Left lung (tissue), 10 donors: ENCODE data around the gene CCDC85B. TPM values are rescaled to one million over a fixed set of nuclear protein-coding genes. Genes with fewer than 3 reads are reported as not detected.

Experiments
- ATAC-seq: fragments of 200-7000 bp; cut with Tn5 transposase; one replicate; pipeline ENCODE4 v1.9.1; 2020; ENCODE audit warnings: moderate library complexity
- DNase-seq, 4 donors: peaks; one replicate each; pipeline ENCODE4 v3.0.0-alpha.2; 2013 to 2020
- H3K27ac ChIP-seq, 2 donors: fragments of 200-600 bp; sonication (generic) in 1 of 2; one replicate each; pipeline versions ENCODE4 v1.5.0 to v1.8.0; 2020 to 2021
- H3K27me3 ChIP-seq, 2 donors: fragments of 200-600 bp; sonication (generic) in 1 of 2; one replicate each; pipeline versions ENCODE4 v1.5.0 to v1.8.0; 2020 to 2021
- H3K36me3 ChIP-seq, 2 donors: fragments of 200-600 bp; sonication (generic) in 1 of 2; one replicate each; pipeline versions ENCODE4 v1.5.0 to v1.8.0; 2020 to 2021
- H3K4me1 ChIP-seq, 2 donors: fragments of 200-600 bp; one replicate each; pipeline ENCODE4 v1.8.0; 2021
- H3K4me3 ChIP-seq, 2 donors: fragments of 200-600 bp; sonication (generic) in 1 of 2; one replicate each; pipeline versions ENCODE4 v1.5.0 to v1.8.0; 2020 to 2021; ENCODE audit warnings: mild to moderate bottlenecking in 1 of 2
- H3K9me3 ChIP-seq, 2 donors: fragments of 200-600 bp; sonication (generic) in 1 of 2; one replicate each; pipeline versions ENCODE4 v1.5.0 to v1.8.0; 2020 to 2021
- CTCF ChIP-seq, 2 donors: fragments of 200-600 bp; sonication (generic) in 1 of 2; IDR thresholded peaks; one replicate each; pipeline versions ENCODE4 v1.5.0 to v1.8.0; 2021; ENCODE audit warnings: antibody characterized with exemption in 2 of 2
- intact Hi-C, 2 donors: fragments of 100-400 bp; cut with DNase I; formaldehyde crosslinking; loops; one replicate each; pipeline versions ENCODE4 v1.11.2 to v1.14.2; 2022
- polyA plus RNA-seq, 6 donors: library from polyadenylated mRNA; unstranded; fragments of 120-200 nt; gene quantifications; one replicate each; pipeline ENCODE4 v1.2.1, GENCODE V29; 2013; ENCODE audit not compliant: insufficient read length in 6 of 6
- total RNA-seq, 2 donors: library from RNA; stranded (reverse); fragmentation: NEBNext Ultra II Directional; extraction: Animal tissue kit (Norgen Biotek cat#: 25700); gene quantifications; one replicate each; pipeline ENCODE4 v1.2.1, GENCODE V29; 2021
- donor health status: DM: no; HTN: yes; CAD: no.
- donor health status: DM: no; HTN: no; CAD: no.

CCDC85B gene
- total and polyA plus RNA-seq, 8 donors: 10.0 to 32.0 (median 19.0) TPM

- Histone ChIP-seq H3K4me1 (peaks cover 0 to 56% of the 10 kb centered on the region in 2 donors), H3K27me3 (no peaks in the 10 kb centered on the region), H3K9me3 (no peaks in the 10 kb centered on the region), H3K27ac (no peak overlapping the region), H3K36me3 (peaks cover 0 to 39% of the 10 kb centered on the region in 2 donors), H3K4me3 (no peak overlapping the region)
- intact Hi-C loops: no loop called here
- no peak for ATAC-seq
- DNase-seq: peak in 1 of 4 donors; percentile 72
- no peak for TF ChIP-seq CTCF (IDR thresholded peaks at IDR 0.05)
Measured at GRCh38 chr11:65869643-65870306, 20.7 kb upstream of the CCDC85B start.

GRCh38 chr11:65870307-65870658 lies 20.2 kb upstream of the CCDC85B start:
- ATAC-seq: no peak
- TF ChIP-seq CTCF (IDR thresholded peaks at IDR 0.05): no peak
- Histone ChIP-seq H3K4me1 (peaks cover 0 to 56% of the 10 kb centered on the region in 2 donors), H3K36me3 (peaks cover 0 to 34% of the 10 kb centered on the region in 2 donors), H3K27ac (no peak overlapping the region), H3K9me3 (no peaks in the 10 kb centered on the region), H3K4me3 (no peak overlapping the region), H3K27me3 (no peaks in the 10 kb centered on the region)
- peak in 1 of 4 donors; percentile 63 for DNase-seq
- intact Hi-C loops: no loop called here

- H3K36me3 ChIP-seq: peaks cover 0 to 27% of the 10 kb centered on the region in 2 donors
- intact Hi-C loops: no loop called here
- H3K27ac ChIP-seq: peak overlapping the region; percentile 80 to 84
- no peaks in the 10 kb centered on the region for H3K9me3 ChIP-seq
- H3K27me3 ChIP-seq: no peaks in the 10 kb centered on the region
- TF ChIP-seq CTCF (IDR thresholded peaks at IDR 0.05): no peak
- no peak overlapping the region for H3K4me3 ChIP-seq
- DNase-seq (peak in 1 of 4 donors; percentile 67), ATAC-seq (no peak)
- peaks cover 0 to 56% of the 10 kb centered on the region in 2 donors for H3K4me1 ChIP-seq
Measured at GRCh38 chr11:65870706-65871681, 19.5 kb upstream of the CCDC85B start.

GRCh38 chr11:65871811-65872548 lies 18.5 kb upstream of the CCDC85B start:
- DNase-seq: peak in 2 of 4 donors; percentile 35 to 79
- ATAC-seq: peak; percentile 1

More at GRCh38 chr11:65871811-65872548, 18.5 kb upstream of the CCDC85B start:
- Histone ChIP-seq H3K36me3 (peaks cover 0 to 17% of the 10 kb centered on the region in 2 donors), H3K27me3 (no peaks in the 10 kb centered on the region), H3K27ac (peak overlapping the region; percentile 80 to 84), H3K9me3 (no peaks in the 10 kb centered on the region), H3K4me1 (peaks cover 0 to 56% of the 10 kb centered on the region in 2 donors), H3K4me3 (peak overlapping the region; percentile 45 to 58)
- TF ChIP-seq CTCF (IDR thresholded peaks at IDR 0.05): no peak
- intact Hi-C loops: no loop called here
